ENCODE data around the gene ZNF738. TPM values are rescaled to one million over a fixed set of nuclear protein-coding genes. Genes with fewer than 3 reads are reported as not detected.

Gene ZNF738
- total RNA-seq, 2 donors from 2014 or later, result 7.5 to 7.9 TPM

- DNase-seq (no peak), ATAC-seq (no peak)
- Mint-ChIP-seq H3K27me3 (no peaks in the 10 kb centered on the region), H3K27ac (no peak overlapping the region), H3K4me1 (peaks cover 6% of the 10 kb centered on the region), H3K36me3 (ENCODE audit: low read depth) (no peaks in the 10 kb centered on the region), H3K4me3 (no peak overlapping the region)
- H3K9me3 ChIP-seq (ENCODE audit: control insufficient read depth, low read length, poor library complexity, severe bottlenecking), result peaks cover 4% of the 10 kb centered on the region
These were observed 6.0 kb upstream of the ZNF738 start for GRCh38 chr19:21352830-21353229.

- Mint-ChIP-seq H3K4me1 (peaks cover 8% of the 10 kb centered on the region), H3K4me3 (no peak overlapping the region), H3K27me3 (no peaks in the 10 kb centered on the region), H3K36me3 (ENCODE audit: low read depth) (peaks cover 9% of the 10 kb centered on the region), H3K27ac (no peak overlapping the region)
- ATAC-seq (no peak), DNase-seq (no peak)
- H3K9me3 ChIP-seq (ENCODE audit: control insufficient read depth, low read length, poor library complexity, severe bottlenecking), result no peaks in the 10 kb centered on the region
These were observed 3.5 kb downstream of the ZNF738 start for GRCh38 chr19:21362291-21362690.

GRCh38 chr19:21383980-21384582, 25.3 kb downstream of the ZNF738 start:
- ATAC-seq, result no peak
- H3K4me3 Mint-ChIP-seq, result no peak overlapping the region
- H3K27ac Mint-ChIP-seq, result no peak overlapping the region
- H3K4me1 Mint-ChIP-seq, result no peaks in the 10 kb centered on the region
- H3K27me3 Mint-ChIP-seq, result no peaks in the 10 kb centered on the region
- DNase-seq, result no peak
- peaks cover 10% of the 10 kb centered on the region for H3K36me3 Mint-ChIP-seq (ENCODE audit: low read depth)
- peaks cover 26% of the 10 kb centered on the region for H3K9me3 ChIP-seq (ENCODE audit: control insufficient read depth, low read length, poor library complexity, severe bottlenecking)

GRCh38 chr19:21396121-21396520, 37.3 kb downstream of the ZNF738 start:
- Mint-ChIP-seq H3K27me3 (no peaks in the 10 kb centered on the region), H3K4me3 (peak overlapping the region; percentile 58), H3K36me3 (ENCODE audit: low read depth) (peaks cover 3% of the 10 kb centered on the region), H3K4me1 (peaks cover 13% of the 10 kb centered on the region), H3K27ac (peak overlapping the region; percentile 95)
- DNase-seq (no peak), ATAC-seq (no peak)
- H3K9me3 ChIP-seq (ENCODE audit: control insufficient read depth, low read length, poor library complexity, severe bottlenecking), result no peaks in the 10 kb centered on the region

- no peaks in the 10 kb centered on the region for H3K9me3 ChIP-seq (ENCODE audit: control insufficient read depth, low read length, poor library complexity, severe bottlenecking)
- H3K27ac Mint-ChIP-seq, result peak within 1 kb of the TSS; percentile 95
- H3K27me3 Mint-ChIP-seq, result no peaks in the 10 kb centered on the region
- peaks cover 15% of the 10 kb centered on the region for H3K4me1 Mint-ChIP-seq
- H3K4me3 Mint-ChIP-seq, result peak within 1 kb of the TSS; percentile 92
- peak; percentile 64 to 85 (median 76) for DNase-seq
- peak; percentile 100 for ATAC-seq
- H3K36me3 Mint-ChIP-seq (ENCODE audit: low read depth), result peaks cover 3% of the 10 kb centered on the region
These were observed 38.2 kb downstream of the ZNF738 start, which contains the start of gene ZNF493 for GRCh38 chr19:21396893-21397572. Gene ZNF493 (plus strand): TSS chr19:21397133. CDS start chr19:21397238, 105 bp downstream.

GRCh38 chr19:21398851-21399250, 40.1 kb downstream of the ZNF738 start:
- H3K27ac Mint-ChIP-seq, result no peak overlapping the region
- H3K4me1 Mint-ChIP-seq, result peaks cover 20% of the 10 kb centered on the region
- DNase-seq (no peak), ATAC-seq (no peak)
- H3K4me3 Mint-ChIP-seq, result peak overlapping the region; percentile 75
- H3K9me3 ChIP-seq (ENCODE audit: control insufficient read depth, low read length, poor library complexity, severe bottlenecking), result no peaks in the 10 kb centered on the region
- H3K36me3 Mint-ChIP-seq (ENCODE audit: low read depth), result peaks cover 3% of the 10 kb centered on the region
- no peaks in the 10 kb centered on the region for H3K27me3 Mint-ChIP-seq

- Mint-ChIP-seq H3K4me3 (peak overlapping the region; percentile 3), H3K4me1 (peaks cover 17% of the 10 kb centered on the region), H3K27me3 (no peaks in the 10 kb centered on the region), H3K36me3 (ENCODE audit: low read depth) (peaks cover 9% of the 10 kb centered on the region), H3K27ac (no peak overlapping the region)
- H3K9me3 ChIP-seq (ENCODE audit: control insufficient read depth, low read length, poor library complexity, severe bottlenecking), result no peaks in the 10 kb centered on the region
- DNase-seq, result no peak
- ATAC-seq, result no peak
These were observed 43.6 kb downstream of the ZNF738 start for GRCh38 chr19:21402303-21402985.

- ATAC-seq (no peak), DNase-seq (no peak)
- Mint-ChIP-seq H3K4me1 (no peaks in the 10 kb centered on the region), H3K4me3 (no peak overlapping the region), H3K36me3 (ENCODE audit: low read depth) (peaks cover 18% of the 10 kb centered on the region), H3K27ac (no peak overlapping the region), H3K27me3 (no peaks in the 10 kb centered on the region)
- H3K9me3 ChIP-seq (ENCODE audit: control insufficient read depth, low read length, poor library complexity, severe bottlenecking), result no peaks in the 10 kb centered on the region
These were observed 51.4 kb downstream of the ZNF738 start for GRCh38 chr19:21410166-21410565.

GRCh38 chr19:21422244-21422643, 63.4 kb downstream of the ZNF738 start:
- H3K27ac Mint-ChIP-seq, result no peak overlapping the region
- no peaks in the 10 kb centered on the region for H3K36me3 Mint-ChIP-seq (ENCODE audit: low read depth)
- DNase-seq (no peak), ATAC-seq (no peak)
- H3K4me1 Mint-ChIP-seq, result no peaks in the 10 kb centered on the region
- H3K9me3 ChIP-seq (ENCODE audit: control insufficient read depth, low read length, poor library complexity, severe bottlenecking), result peaks cover 29% of the 10 kb centered on the region
- H3K4me3 Mint-ChIP-seq, result no peak overlapping the region
- H3K27me3 Mint-ChIP-seq, result no peaks in the 10 kb centered on the region

- ATAC-seq (no peak), DNase-seq (no peak)
- Mint-ChIP-seq H3K4me1 (no peaks in the 10 kb centered on the region), H3K27me3 (no peaks in the 10 kb centered on the region), H3K4me3 (no peak overlapping the region), H3K27ac (no peak overlapping the region), H3K36me3 (ENCODE audit: low read depth) (no peaks in the 10 kb centered on the region)
- peaks cover 31% of the 10 kb centered on the region for H3K9me3 ChIP-seq (ENCODE audit: control insufficient read depth, low read length, poor library complexity, severe bottlenecking)
These were observed 64.5 kb downstream of the ZNF738 start for GRCh38 chr19:21423057-21424041.

Measured in T-helper 17 cell (primary cell).